K562 (cell line): ENCODE data around the gene VWA7. TPM values are rescaled to one million over a fixed set of nuclear protein-coding genes. Genes with fewer than 3 reads are reported as not detected.

Experiments used
- ARHGAP35 ChIP-seq: fragments of 450-650 bp; IDR thresholded peaks from 2 replicates; pipeline ENCODE4 v1.6.1; 2018; ENCODE audit not compliant: partially characterized antibody
- ARID1B ChIP-seq: fragments of 450-650 bp; IDR thresholded peaks from 2 replicates; pipeline ENCODE4 v1.6.1; 2016; ENCODE audit warnings: antibody characterized with exemption, mild to moderate bottlenecking, inconsistent platforms
- ARID2 ChIP-seq: fragments of 450-650 bp; IDR thresholded peaks from 2 replicates; pipeline ENCODE4 v1.6.1; 2017; ENCODE audit warnings: antibody characterized with exemption, mild to moderate bottlenecking
- CC2D1A ChIP-seq: fragments of 450-650 bp; IDR thresholded peaks from 2 replicates; pipeline ENCODE4 v1.6.1; 2017; ENCODE audit warnings: mild to moderate bottlenecking
- CTBP1 ChIP-seq: fragments of 450-650 bp; IDR thresholded peaks from 2 replicates; pipeline ENCODE4 v1.6.1; 2016; ENCODE audit warnings: borderline replicate concordance
- ETV5 ChIP-seq: sonication (generic); formaldehyde crosslinking; IDR thresholded peaks from 2 replicates; pipeline ENCODE4 v1.4.0; 2020; ENCODE audit warnings: low read depth, mild to moderate bottlenecking, missing genetic modification reagents
- FOS ChIP-seq: IDR thresholded peaks from 3 replicates; pipeline ENCODE4 v1.6.1; 2011; ENCODE audit not compliant: insufficient read length; ENCODE audit errors: extremely low read depth
- FOXA3 ChIP-seq, 2 experiments: fragments of 450-650 bp in 1 of 2; sonication (generic) in 1 of 2; formaldehyde crosslinking; IDR thresholded peaks in 1 of 2; conservative IDR thresholded peaks in 1 of 2; 2 replicates each; pipeline versions ENCODE4 v1.4.0 to v1.8.0; 2020 to 2022; ENCODE audit warnings: mild to moderate bottlenecking in 2 of 2, missing genetic modification reagents in 1 of 2
- GTF2F1 ChIP-seq: IDR thresholded peaks from 2 replicates; pipeline ENCODE4 v1.6.1; 2011; ENCODE audit warnings: low read depth, low read length, improper control_type of control experiment
- HMG20A ChIP-seq: fragments of 450-650 bp; formaldehyde crosslinking; conservative IDR thresholded peaks from 2 replicates; pipeline ENCODE4 v1.4.0; 2020; ENCODE audit warnings: mild to moderate bottlenecking, mixed read lengths
- JUND ChIP-seq, 2 experiments: IDR thresholded peaks; 2 replicates in 1 of 2; 3 replicates in 1 of 2; pipeline ENCODE4 v1.6.1; 2011; ENCODE audit warnings: borderline replicate concordance in 2 of 2, low read depth in 2 of 2, low read length in 2 of 2, improper control_type of control experiment in 1 of 2, missing biosample characterization in 1 of 2, missing genetic modification characterization in 1 of 2, missing genetic modification reagents in 1 of 2
- NR1H2 ChIP-seq: sonication (generic); formaldehyde crosslinking; IDR thresholded peaks from 2 replicates; pipeline ENCODE4 v1.4.0; 2020; ENCODE audit warnings: mild to moderate bottlenecking, missing genetic modification reagents
- PHF21A ChIP-seq: fragments of 450-650 bp; IDR thresholded peaks from 2 replicates; pipeline ENCODE4 v1.6.1; 2017; ENCODE audit warnings: low read depth, borderline replicate concordance
- POLR2H ChIP-seq: IDR thresholded peaks from 2 replicates; pipeline ENCODE4 v1.6.1; 2016; ENCODE audit warnings: missing genetic modification characterization, low read depth, mild to moderate bottlenecking, control low read depth, missing compliant biosample characterization, moderate library complexity
- SLC30A9 ChIP-seq: fragments of 250-450 bp; sonication (Bioruptor Pico); IDR thresholded peaks from 2 replicates; pipeline ENCODE4 v1.8.0; 2022; ENCODE audit warnings: mild to moderate bottlenecking, moderate library complexity
- TAL1 ChIP-seq: fragments of 450-650 bp; IDR thresholded peaks from 2 replicates; pipeline ENCODE4 v1.6.1; 2016; ENCODE audit warnings: mild to moderate bottlenecking
- USF1 ChIP-seq: sonication (generic); formaldehyde crosslinking; IDR thresholded peaks from 2 replicates; pipeline ENCODE4 v1.9.0; 2022; ENCODE audit warnings: mild to moderate bottlenecking, missing genetic modification reagents
- ZC3H11A ChIP-seq: IDR thresholded peaks from 2 replicates; pipeline ENCODE4 v1.6.1; 2012; ENCODE audit warnings: low read depth, low read length, improper control_type of control experiment
- ZEB2 ChIP-seq: fragments of 450-650 bp; IDR thresholded peaks from 2 replicates; pipeline ENCODE4 v1.6.1; 2016
- ZHX1 ChIP-seq: fragments of 150-350 bp; conservative IDR thresholded peaks from 2 replicates; pipeline ENCODE4 v1.6.1; 2014; ENCODE audit warnings: low read length
- ZNF512 ChIP-seq: IDR thresholded peaks from 2 replicates; pipeline ENCODE4 v1.6.1; 2016; ENCODE audit warnings: missing genetic modification characterization, missing compliant biosample characterization
- polyA plus RNA-seq, 8 experiments: library from polyadenylated mRNA; depleted of rRNA in 4 of 8; stranded (reverse) in 5 of 8; unstranded in 3 of 8; fragments of >200 nt; fragmentation: Nextera tagmentation in 2 of 8; fragmentation: Illumina TruSeq in 1 of 8; extraction: Ambion mirVana in 2 of 8; extraction: Trizol in 1 of 8; gene quantifications; 2 replicates each; pipeline versions ENCODE4 v1.2.1 to v1.2.3, GENCODE V29; 2011 to 2014; ENCODE audit warnings: inconsistent platforms in 1 of 8, missing spikeins in 1 of 8
- total RNA-seq, 7 experiments: library from RNA; depleted of rRNA in 6 of 7; stranded (reverse); fragments of >200 nt in 6 of 7; fragmentation: Illumina TruSeq in 2 of 7; extraction: Trizol in 2 of 7; gene quantifications; 2 replicates each; pipeline versions ENCODE4 v1.2.1 to v1.2.3, GENCODE V29; 2011 to 2021; ENCODE audit warnings: low replicate concordance in 1 of 7
- TF ChIP-seq, protein P1 (sequence below): fragments of 250-450 bp; sonication (Bioruptor Pico); IDR thresholded peaks from 2 replicates; pipeline ENCODE4 v1.8.0; 2022; ENCODE audit warnings: moderate library complexity, mild to moderate bottlenecking, inconsistent platforms

The VWA7 gene
- total and polyA plus RNA-seq, 9 of the 15 experiments (the other 6 are each of a cell fraction or from before 2014, with no cell fraction given), result 0.18 to 2.9 (median 0.95) TPM

DNA sequence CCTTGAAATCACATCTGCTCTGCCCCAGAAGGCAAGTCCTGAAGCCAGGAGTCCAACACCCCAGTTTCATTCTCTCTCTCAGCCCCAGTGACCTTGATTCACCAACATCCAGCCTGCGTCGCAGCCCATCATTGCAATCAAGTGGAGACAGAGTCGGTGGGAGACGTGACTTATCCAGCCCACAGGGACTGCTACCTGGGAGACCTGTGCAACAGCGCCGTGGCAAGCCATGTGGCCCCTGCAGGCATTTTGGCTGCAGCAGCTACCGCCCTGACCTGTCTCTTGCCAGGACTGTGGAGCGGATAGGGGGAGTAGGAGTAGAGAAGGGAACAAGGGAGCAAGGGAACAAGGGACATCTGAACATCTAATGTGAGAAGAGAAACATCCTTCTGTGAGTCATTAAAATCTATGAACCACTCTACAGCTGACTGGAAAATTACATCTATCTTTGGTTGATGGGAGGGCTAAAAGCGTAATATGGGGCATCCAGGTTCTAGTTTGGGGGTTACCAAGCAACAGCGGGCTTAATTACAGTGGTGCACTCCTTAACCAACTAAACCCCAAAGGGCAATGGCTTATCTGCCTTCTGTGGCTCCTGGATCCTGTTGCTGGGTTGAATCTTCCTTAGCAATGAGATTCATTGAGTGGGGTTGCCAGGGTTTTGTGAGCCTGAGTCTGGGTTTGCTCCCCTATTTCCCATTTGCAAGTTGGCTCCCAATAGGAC is 59.5 kb downstream of the VWA7 start (continued):
- TF ChIP-seq FOXA3 (CRISPR knock-in tag; conservative IDR thresholded peaks at IDR 0.05 in 1 of 2, IDR thresholded peaks at IDR 0.05 in 1 of 2) (no peak), ARID2 (peak; percentile 70; the same call in 1 of the 2 replicates), ZEB2 (peak; percentile 83), TAL1 (no peak), PHF21A (no peak), POLR2H (tag) (no peak), CTBP1 (peak; percentile 84), NR1H2 (no peak), ZNF512 (tag) (no peak), USF1 (CRISPR knock-in tag) (peak; percentile 56), ZHX1 (no peak), ZC3H11A (no peak), FOS (no peak), GTF2F1 (no peak), SLC30A9 (CRISPR knock-in tag) (no peak), HMG20A (CRISPR knock-in tag) (no peak), CC2D1A (no peak), ARHGAP35 (no peak), ETV5 (CRISPR knock-in tag) (no peak), ARID1B (peak; percentile 38; the same call in 1 of the 2 replicates), JUND (IDR thresholded peaks at IDR 0.05; ENCODE audit: borderline replicate concordance, low read depth, low read length) (peak; percentile 40; the same call in 1 of the 2 replicates), JUND (tag; IDR thresholded peaks at IDR 0.05; ENCODE audit: borderline replicate concordance, low read depth, low read length) (no peak; the same call in 2 of the 3 replicates)
- TF ChIP-seq, protein P1, sequence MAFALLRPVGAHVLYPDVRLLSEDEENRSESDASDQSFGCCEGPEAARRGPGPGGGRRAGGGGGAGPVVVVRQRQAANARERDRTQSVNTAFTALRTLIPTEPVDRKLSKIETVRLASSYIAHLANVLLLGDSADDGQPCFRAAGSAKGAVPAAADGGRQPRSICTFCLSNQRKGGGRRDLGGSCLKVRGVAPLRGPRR (CRISPR knock-in tag), result no peak
